Activated CD8-positive, alpha-beta memory T cell treated with anti-CD3 and anti-CD28 coated beads for 4 hours (primary cell): Measurements from ENCODE around the gene VWA5B1.
"Not testable (repeated sequence)": the region's sequence is repeated elsewhere in the genome, so short reads cannot be mapped to it uniquely, and the experiment has no call there.

Experiments used
- DNase-seq, 2 donors: peaks; one replicate each; pipeline ENCODE4 v3.0.0-alpha.2; 2020; ENCODE audit warnings: low read depth in 2 of 2

The VWA5B1 gene

GRCh38 chr1:20290624-20291597 lies at the start of gene VWA5B1:
Gene VWA5B1 (plus strand): TSS chr1:20290875. CDS start chr1:20310602, 19,727 bp downstream.
- DNase-seq, result no peak

- no peak for DNase-seq
Observed at GRCh38 chr1:20242890-20243479, 47.7 kb upstream of the VWA5B1 start.

- DNase-seq, result peak in 1 of 2 donors; percentile 2
Observed at GRCh38 chr1:20248971-20249612, 41.6 kb upstream of the VWA5B1 start.

GRCh38 chr1:20250340-20250989 lies 40.2 kb upstream of the VWA5B1 start:
- DNase-seq, result no peak

GRCh38 chr1:20252587-20252986 lies 38.1 kb upstream of the VWA5B1 start:
- no peak for DNase-seq

- no peak for DNase-seq
Observed at GRCh38 chr1:20255666-20256065, 35.0 kb upstream of the VWA5B1 start.

- DNase-seq, result no peak
Observed at GRCh38 chr1:20259646-20260045, 31.0 kb upstream of the VWA5B1 start.

GRCh38 chr1:20261095-20261494 lies 29.6 kb upstream of the VWA5B1 start:
- no peak for DNase-seq

- DNase-seq, result no peak
Observed at GRCh38 chr1:20262810-20263534, 27.7 kb upstream of the VWA5B1 start.

GRCh38 chr1:20265250-20265649 lies 25.4 kb upstream of the VWA5B1 start:
- DNase-seq, result no peak

- DNase-seq, result no peak
Observed at GRCh38 chr1:20266141-20266540, 24.5 kb upstream of the VWA5B1 start.

- no peak for DNase-seq
Observed at GRCh38 chr1:20266642-20267041, 24.0 kb upstream of the VWA5B1 start.

GRCh38 chr1:20271498-20272400 lies 18.9 kb upstream of the VWA5B1 start:
- no peak for DNase-seq

GRCh38 chr1:20273716-20274115 lies 17.0 kb upstream of the VWA5B1 start:
- DNase-seq, result not testable (repeated sequence)

GRCh38 chr1:20275319-20275925 lies 15.3 kb upstream of the VWA5B1 start:
- DNase-seq, result no peak

GRCh38 chr1:20276485-20277159 lies 14.1 kb upstream of the VWA5B1 start:
- DNase-seq, result no peak

- no peak for DNase-seq
Observed at GRCh38 chr1:20278692-20279130, 12.0 kb upstream of the VWA5B1 start.

GRCh38 chr1:20279509-20279908 lies 11.2 kb upstream of the VWA5B1 start:
- no peak for DNase-seq

- no peak for DNase-seq
Observed at GRCh38 chr1:20280341-20280740, 10.3 kb upstream of the VWA5B1 start.
